NCI-H446 treated with DMSO at 0.1 percent for 48 hours (cell line): ENCODE data around the gene ROBO3.

ENCODE experiments used
- DNase-seq: peaks from one replicate; lab custom pipeline; 2025; lab: John Stamatoyannopoulos, UW

The ROBO3 gene

DNA sequence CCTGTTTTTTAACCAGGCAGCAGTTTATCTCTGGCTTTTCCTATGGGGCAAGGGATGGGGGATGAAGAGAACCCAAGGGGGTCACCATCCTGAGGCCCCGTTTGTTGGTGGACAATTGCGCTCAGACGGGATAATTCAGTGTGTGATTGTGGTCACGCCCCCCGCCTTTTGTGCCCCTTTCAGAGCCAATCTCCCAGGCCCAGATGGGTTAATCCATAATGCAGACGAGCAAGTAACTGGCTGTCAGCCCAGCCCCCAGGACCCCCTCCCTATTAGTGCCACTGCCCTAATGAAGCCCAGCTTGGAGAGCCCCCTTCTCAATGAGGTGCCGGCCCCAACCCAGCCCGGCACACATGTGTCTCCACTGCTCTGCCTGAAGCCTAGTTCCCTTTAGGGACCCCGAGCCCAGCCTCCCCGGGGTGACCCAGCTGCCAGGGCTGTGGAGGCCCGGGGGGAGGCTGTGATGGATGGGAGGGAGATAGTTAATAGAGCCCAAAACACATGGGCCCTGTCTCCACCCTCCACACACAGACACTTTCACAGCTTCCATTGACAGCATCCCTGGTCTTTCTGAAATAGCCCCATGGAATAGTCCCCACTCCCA is 19.1 kb upstream of the ROBO3 start:
- no peak for DNase-seq

DNA sequence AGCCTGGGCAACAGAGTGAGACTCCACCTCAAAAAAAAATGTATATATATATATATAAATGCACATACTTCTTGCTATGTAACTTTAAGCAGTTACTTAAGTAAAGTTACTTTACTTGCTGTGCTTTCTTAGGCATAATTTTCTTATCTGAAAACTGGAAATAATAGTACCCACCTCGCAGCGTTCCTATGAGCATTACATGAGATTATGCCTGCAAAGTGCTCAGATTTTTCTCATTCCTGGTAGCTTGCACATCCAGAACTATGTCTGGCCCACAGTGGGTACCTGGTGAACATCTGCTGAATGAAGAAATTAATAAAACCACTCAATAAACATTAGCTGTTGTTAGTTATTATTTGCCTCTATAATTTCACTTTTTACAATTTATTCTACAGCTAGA is 6.1 kb upstream of the ROBO3 start:
- DNase-seq: no peak

DNA sequence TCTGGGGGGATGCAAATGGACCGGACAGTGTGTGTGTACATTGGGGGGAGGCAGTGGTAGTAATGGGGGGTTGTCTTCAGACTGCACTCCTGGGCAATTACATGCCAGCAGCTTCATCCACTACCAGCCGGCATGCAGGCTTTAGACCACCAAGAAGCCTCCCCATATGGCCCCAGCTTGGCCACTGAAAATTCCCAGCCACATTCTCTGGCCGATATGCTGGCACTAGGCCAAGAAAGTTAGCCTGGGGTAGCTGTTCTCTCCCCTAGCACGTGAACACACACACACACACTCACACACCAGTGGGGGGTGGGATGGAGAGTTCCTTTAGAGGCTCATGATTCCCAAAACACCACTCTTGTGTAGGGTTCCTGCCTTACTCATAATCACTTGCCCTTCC is 3.6 kb upstream of the ROBO3 start:
- DNase-seq: peak; percentile 58

- DNase-seq: no peak
Observed at GRCh38 chr11:124863137-124863825, 2.0 kb upstream of the ROBO3 start.

GRCh38 chr11:124863826-124864165 is 1.4 kb upstream of the ROBO3 start:
- DNase-seq: no peak

- no peak for DNase-seq
Observed at GRCh38 chr11:124864176-124864891, 898 bp upstream of the ROBO3 start.

DNA sequence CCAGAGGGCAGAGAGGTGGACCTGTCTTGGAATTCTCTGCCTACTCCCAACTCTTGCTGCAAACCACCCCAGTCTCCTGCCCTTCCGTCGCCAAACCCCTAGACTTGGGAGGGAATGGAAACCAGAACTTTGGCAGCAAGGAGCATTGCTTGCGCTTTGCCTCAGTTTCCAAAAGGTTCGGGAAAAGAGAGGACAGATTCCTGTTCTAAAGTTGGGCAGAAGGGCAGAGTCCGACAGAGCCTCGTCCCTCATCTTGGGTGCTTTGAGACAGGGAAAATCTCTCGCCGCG is 396 bp upstream of the ROBO3 start:
- no peak for DNase-seq

DNA sequence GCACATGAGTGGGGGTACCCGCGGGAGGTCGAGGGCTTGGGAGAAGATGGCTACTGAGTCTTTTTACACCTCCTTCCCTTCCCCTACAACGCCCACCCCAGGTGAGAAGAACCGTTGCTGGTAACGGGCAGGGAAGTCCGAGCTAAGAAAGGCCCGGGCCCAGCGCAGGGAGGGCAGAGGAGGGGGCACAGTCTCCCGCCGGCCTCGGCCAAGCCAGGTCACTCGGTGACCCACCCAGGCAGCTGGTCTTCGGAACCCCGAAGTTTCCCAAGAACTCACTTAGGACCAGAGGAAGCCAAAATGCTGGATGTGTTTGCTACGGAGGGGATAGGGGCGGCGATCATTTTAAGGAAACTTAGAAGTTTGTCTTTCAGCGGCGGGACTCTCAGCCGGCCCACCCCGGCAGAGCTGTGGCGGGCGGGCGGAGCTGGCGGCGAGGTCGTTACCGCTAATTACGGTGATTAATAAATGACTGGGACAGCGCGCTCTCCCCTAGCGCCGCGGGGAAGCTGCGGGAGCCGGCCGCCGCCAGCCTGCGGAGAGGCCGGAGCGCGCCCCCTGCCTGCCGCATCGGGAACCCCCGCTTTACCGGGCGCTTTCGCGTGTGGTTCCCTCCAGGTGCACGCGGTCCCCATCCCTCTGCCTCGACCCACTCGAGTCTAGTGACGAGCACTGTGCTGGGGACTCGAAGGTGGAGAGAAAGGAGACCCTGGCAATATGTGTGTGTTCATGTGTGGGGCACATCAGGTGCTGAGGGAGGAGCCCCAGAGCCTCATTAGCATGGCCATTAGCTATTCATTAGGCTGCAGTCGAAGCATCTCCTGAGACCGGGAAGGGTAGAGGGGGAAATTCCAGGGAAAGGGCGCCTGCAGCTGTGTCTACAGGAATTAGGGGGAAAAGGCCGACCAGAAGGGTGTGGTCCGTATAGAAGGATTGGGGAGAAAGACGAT is 945 bp downstream of the ROBO3 start:
- peak; percentile 23 for DNase-seq

DNA sequence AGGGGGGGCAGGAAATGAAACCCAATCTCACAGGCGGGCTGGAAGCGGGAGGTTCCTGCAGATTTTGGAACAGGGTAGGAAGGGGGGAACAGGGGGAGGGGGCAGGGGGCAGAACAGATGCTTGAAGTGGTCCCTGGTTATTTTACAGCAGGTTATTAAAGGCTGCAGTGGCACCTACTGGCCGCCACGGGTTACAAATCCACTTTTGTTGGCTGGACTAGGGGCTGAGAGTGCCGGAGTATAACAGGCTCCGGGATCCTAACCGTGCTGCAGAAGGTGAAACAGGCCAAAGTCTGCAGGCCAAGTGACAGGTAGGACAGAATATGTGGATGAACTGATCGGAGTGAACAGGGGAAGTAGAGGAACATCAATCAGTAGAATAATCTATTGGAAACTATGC is 2.5 kb downstream of the ROBO3 start:
- DNase-seq: peak; percentile 8

DNA sequence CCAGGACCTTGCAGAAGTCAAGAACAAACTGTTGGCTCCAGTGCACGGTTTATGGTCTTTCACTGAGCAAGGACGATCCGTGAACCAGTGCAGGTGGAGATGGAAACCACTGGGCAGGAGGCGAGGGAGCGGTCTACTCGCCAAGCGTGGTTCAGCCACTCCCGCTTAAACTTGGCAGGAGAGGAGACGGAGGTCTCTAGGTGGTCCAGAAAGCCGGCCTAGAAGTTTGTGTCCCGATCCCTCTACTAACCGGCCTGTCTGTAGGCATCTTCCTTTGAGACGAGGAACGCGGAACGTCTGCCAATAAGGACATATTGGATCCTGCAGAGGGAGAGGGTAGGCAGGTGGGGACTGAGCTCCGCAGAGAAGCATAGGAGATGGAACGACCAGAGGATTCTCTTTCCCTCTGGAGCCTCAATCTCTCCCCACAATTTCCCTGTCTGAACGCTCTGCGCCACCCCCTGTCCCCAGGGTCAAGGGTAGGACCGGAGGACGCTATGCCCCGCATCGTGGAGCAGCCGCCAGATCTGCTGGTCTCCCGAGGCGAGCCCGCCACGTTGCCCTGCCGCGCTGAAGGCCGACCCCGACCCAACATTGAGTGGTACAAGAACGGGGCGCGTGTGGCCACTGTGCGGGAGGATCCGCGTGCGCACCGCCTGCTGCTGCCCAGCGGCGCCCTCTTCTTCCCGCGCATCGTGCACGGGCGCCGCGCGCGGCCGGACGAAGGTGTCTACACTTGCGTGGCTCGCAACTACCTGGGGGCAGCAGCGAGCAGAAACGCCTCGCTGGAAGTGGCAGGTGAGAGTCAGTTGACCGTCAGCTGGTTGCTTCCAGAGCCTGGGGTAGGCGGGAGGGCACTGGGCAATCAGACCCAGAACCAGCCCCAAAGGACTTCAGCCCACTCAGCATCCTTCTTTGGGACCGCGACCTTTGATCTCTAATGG is 3.4 kb downstream of the ROBO3 start:
- DNase-seq: no peak

DNA sequence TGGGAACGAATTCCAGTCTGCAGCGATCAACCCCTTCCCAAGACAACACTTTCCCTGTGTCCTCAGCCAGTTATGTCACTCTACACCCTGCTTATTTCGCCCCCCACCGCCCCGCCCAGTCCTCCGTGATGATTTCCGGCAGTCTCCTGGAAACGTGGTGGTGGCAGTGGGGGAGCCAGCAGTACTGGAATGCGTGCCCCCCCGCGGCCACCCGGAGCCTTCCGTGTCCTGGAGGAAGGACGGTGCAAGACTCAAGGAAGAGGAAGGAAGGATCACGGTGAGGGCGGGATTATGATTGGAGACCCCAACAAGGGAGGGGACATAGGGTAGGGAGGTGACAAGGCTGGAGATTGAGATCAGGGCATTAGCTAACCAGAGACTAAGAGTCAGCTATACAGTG is 4.1 kb downstream of the ROBO3 start:
- no peak for DNase-seq

DNA sequence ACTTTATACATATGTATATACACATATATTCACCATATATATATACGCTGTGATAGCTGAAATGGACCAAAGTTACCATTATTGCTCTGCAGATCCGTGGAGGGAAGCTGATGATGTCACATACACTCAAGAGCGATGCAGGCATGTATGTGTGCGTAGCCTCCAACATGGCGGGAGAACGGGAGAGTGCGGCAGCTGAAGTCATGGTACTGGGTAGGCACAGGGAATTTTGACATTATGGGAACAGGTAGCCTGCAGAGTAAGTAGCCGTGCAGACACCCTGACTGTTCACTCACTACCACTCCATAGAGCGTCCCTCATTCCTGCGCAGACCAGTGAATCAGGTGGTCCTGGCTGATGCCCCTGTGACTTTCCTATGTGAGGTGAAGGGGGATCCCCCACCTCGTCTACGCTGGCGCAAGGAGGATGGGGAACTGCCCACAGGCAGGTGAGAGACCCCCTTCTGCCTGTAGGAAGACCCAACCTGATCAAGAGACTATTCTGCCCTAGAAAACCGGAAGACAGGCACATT is 4.7 kb downstream of the ROBO3 start:
- DNase-seq: no peak

GRCh38 chr11:124870430-124870829 is 5.2 kb downstream of the ROBO3 start:
- no peak for DNase-seq

GRCh38 chr11:124872280-124872679 is 7.0 kb downstream of the ROBO3 start:
- no peak for DNase-seq

GRCh38 chr11:124872741-124873140 is 7.5 kb downstream of the ROBO3 start:
- no peak for DNase-seq

- DNase-seq: no peak
Observed at GRCh38 chr11:124873951-124874350, 8.7 kb downstream of the ROBO3 start.

- no peak for DNase-seq
Observed at GRCh38 chr11:124874571-124875255, 9.5 kb downstream of the ROBO3 start.

DNA sequence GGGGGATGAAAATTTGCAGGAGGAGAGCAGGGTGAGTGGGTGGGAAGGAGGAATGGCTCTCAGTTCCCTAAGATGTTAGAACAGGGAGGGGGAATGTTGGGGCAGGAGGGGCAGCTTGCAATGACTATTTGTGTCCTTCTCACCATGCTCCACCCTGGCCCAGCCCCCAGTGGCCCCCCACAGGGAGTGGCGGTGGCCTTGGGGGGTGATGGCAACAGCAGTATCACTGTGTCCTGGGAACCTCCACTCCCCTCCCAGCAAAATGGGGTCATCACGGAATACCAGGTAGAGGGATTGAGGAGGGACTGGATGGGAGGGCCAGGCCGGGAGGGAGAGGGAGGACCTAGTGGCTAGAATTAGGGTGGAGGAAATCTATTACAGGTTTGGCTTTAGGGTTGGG is 10.2 kb downstream of the ROBO3 start:
- DNase-seq: no peak

- peak; percentile 94 for DNase-seq
Observed at GRCh38 chr11:124875943-124876817, 10.9 kb downstream of the ROBO3 start.
